ENCODE measurements around the gene PHLPP1.

Gene PHLPP1

GRCh38 chr18:63028380-63028779 is 313.0 kb downstream of the PHLPP1 start:
- no peak for DNase-seq (ENCODE audit: low read depth, low spot score)
- no peak overlapping the region for H3K27ac ChIP-seq
